ENCODE results near the gene SP6. TPM values are rescaled to one million over a fixed set of nuclear protein-coding genes. Genes with fewer than 3 reads are reported as not detected.

The SP6 gene
- total and polyA plus RNA-seq, 2 of the 8 experiments (the other 6 are each of a cell fraction or from before 2014, with no cell fraction given), result 1.2 to 1.5 TPM

DNA sequence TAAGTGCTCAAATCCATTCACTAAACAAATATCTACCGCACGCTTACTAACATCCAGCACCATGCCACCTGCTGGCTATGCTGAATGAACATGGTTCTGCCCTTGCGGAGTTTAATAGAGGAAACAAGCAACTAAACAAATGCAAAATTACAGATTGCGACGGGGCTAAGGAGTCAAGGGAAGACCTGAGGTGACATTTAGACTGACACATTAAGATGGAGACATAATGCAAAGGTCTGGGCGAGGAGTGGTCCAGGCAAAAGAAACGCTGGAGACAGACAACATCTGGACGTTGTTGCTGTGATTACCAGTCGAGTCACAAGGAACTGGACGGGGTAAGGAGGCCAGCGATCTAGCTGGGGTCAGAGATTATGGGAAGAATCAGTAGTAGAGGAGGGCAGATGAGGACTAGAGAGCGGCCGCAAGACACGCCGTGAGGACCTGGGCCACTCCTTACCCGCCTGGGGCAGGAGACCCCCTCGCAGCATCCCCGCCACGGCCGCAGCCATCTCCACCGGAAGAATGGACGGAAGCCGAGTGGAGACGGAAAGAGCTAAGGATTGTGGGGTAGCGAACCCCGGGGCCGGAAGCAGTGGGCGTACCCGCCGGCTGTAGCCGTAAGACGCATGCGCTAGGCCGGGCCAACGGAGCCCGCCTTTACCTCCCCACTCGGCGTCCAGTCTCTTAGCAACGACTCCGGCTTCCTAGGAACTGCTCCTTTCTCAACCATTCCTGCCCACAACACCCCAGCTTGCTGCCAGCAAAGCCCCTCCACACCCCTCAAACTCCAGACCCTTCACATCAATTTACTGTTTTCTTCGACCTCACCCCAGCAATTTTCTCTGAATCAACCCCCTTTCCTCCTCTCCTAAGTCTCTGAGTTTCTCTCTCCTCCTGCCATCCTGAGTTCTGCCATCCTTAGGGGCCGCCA is 19.7 kb downstream of the SP6 start, which contains the start of the genes LRRC46 and MRPL10 (continued):
- TF ChIP-seq KDM4A (IDR thresholded peaks at IDR 0.05; ENCODE audit: low read depth, low read length, severe bottlenecking), result peak; percentile 51
- TF ChIP-seq RNF2 (IDR thresholded peaks at IDR 0.05; ENCODE audit: borderline replicate concordance, low read depth, low read length, missing control alignments, poor library complexity, severe bottlenecking), result no peak
- no peak for TF ChIP-seq GABPA (IDR thresholded peaks at IDR 0.05; ENCODE audit: borderline replicate concordance, insufficient read depth, low read length)
- TF ChIP-seq TAF1 (IDR thresholded peaks at IDR 0.05; ENCODE audit: low read depth, low read length), result peak; percentile 83
- TF ChIP-seq HDAC6 (IDR thresholded peaks at IDR 0.05; ENCODE audit: low read depth, low read length), result no peak
- TF ChIP-seq EZH2 (IDR thresholded peaks at IDR 0.05; ENCODE audit: low read depth, low read length, severe bottlenecking), result no peak
- peak; percentile 70; the same call in 1 of the 2 replicates for TF ChIP-seq EGR1 (IDR thresholded peaks at IDR 0.05; ENCODE audit: borderline replicate concordance, low read depth, low read length)
- TF ChIP-seq CHD1 (IDR thresholded peaks at IDR 0.05; ENCODE audit: low read depth, low read length), result no peak
- no peak for TF ChIP-seq TCF12 (IDR thresholded peaks at IDR 0.05; ENCODE audit: low read depth, low read length)
- no peak for TF ChIP-seq EP300 (IDR thresholded peaks at IDR 0.05; ENCODE audit: borderline replicate concordance in 1 of 2, low read depth in 2 of 2, low read length in 2 of 2)
- TF ChIP-seq, protein P1, sequence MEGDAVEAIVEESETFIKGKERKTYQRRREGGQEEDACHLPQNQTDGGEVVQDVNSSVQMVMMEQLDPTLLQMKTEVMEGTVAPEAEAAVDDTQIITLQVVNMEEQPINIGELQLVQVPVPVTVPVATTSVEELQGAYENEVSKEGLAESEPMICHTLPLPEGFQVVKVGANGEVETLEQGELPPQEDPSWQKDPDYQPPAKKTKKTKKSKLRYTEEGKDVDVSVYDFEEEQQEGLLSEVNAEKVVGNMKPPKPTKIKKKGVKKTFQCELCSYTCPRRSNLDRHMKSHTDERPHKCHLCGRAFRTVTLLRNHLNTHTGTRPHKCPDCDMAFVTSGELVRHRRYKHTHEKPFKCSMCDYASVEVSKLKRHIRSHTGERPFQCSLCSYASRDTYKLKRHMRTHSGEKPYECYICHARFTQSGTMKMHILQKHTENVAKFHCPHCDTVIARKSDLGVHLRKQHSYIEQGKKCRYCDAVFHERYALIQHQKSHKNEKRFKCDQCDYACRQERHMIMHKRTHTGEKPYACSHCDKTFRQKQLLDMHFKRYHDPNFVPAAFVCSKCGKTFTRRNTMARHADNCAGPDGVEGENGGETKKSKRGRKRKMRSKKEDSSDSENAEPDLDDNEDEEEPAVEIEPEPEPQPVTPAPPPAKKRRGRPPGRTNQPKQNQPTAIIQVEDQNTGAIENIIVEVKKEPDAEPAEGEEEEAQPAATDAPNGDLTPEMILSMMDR (IDR thresholded peaks at IDR 0.05; ENCODE audit: control extremely low read depth in 1 of 3, insufficient read depth in 1 of 3, low read depth in 1 of 3, low read length in 3 of 3), result peak in 1 of 3 experiments; percentile 26; a peak in 1 of 4 replicates
- TF ChIP-seq ZNF274 (IDR thresholded peaks at IDR 0.05; ENCODE audit: borderline replicate concordance, extremely low read depth, low read length), result no peak
- no peak for TF ChIP-seq SIX5 (IDR thresholded peaks at IDR 0.05; ENCODE audit: low read depth, low read length)
- TF ChIP-seq POLR2AphosphoS5 (IDR thresholded peaks at IDR 0.05; ENCODE audit: low read depth, low read length), result peak; percentile 94
- peak; percentile 65 to 83; a peak in 3 of 4 replicates for TF ChIP-seq SIN3A (conservative IDR thresholded peaks at IDR 0.05 in 1 of 2, IDR thresholded peaks at IDR 0.05 in 1 of 2; ENCODE audit: low read depth in 1 of 2, low read length in 2 of 2)
- no peak for TF ChIP-seq RXRA (IDR thresholded peaks at IDR 0.05; ENCODE audit: insufficient read depth, low read depth, low read length)
- TF ChIP-seq, protein P2, sequence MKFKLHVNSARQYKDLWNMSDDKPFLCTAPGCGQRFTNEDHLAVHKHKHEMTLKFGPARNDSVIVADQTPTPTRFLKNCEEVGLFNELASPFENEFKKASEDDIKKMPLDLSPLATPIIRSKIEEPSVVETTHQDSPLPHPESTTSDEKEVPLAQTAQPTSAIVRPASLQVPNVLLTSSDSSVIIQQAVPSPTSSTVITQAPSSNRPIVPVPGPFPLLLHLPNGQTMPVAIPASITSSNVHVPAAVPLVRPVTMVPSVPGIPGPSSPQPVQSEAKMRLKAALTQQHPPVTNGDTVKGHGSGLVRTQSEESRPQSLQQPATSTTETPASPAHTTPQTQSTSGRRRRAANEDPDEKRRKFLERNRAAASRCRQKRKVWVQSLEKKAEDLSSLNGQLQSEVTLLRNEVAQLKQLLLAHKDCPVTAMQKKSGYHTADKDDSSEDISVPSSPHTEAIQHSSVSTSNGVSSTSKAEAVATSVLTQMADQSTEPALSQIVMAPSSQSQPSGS (IDR thresholded peaks at IDR 0.05; ENCODE audit: low read length), result no peak
- TF ChIP-seq BCL11A (IDR thresholded peaks at IDR 0.05; ENCODE audit: low read depth in 2 of 2, low read length in 2 of 2), result no peak

Data from H1 (cell line).